T-helper 17 cell (primary cell): ENCODE measurements around the gene FAM118B. TPM values are rescaled to one million over a fixed set of nuclear protein-coding genes. Genes with fewer than 3 reads are reported as not detected.
A peak's percentile ranks its signal among the peaks of the same experiment; 100 is the strongest.

Experiments used
- ATAC-seq: fragments of 150-1000 bp; cut with Tn5 transposase; 2 replicates; pipeline ENCODE4 v1.10.0; 2021; ENCODE audit warnings: mild to moderate bottlenecking, moderate library complexity
- DNase-seq, 3 donors: peaks; one replicate each; pipeline versions ENCODE4 v3.0.0 to v3.0.0-alpha.2; 2020 to 2021
- H3K9me3 ChIP-seq: one replicate; pipeline ENCODE4 v1.7.0; 2013; ENCODE audit warnings: low read length, mild to moderate bottlenecking; ENCODE audit not compliant: control insufficient read depth, poor library complexity, severe bottlenecking
- H3K27ac Mint-ChIP-seq: one replicate; pipeline ENCODE4 v1.8.0; 2022; ENCODE audit warnings: mild to moderate bottlenecking, moderate library complexity, mixed read lengths
- H3K27me3 Mint-ChIP-seq: one replicate; pipeline ENCODE4 v1.8.0; 2022; ENCODE audit warnings: mixed read lengths
- H3K36me3 Mint-ChIP-seq: one replicate; pipeline ENCODE4 v1.8.0; 2022; ENCODE audit warnings: low read depth, mixed read lengths
- H3K4me1 Mint-ChIP-seq: one replicate; pipeline ENCODE4 v1.8.0; 2022; ENCODE audit warnings: mild to moderate bottlenecking, mixed read lengths
- H3K4me3 Mint-ChIP-seq: one replicate; pipeline ENCODE4 v1.8.0; 2022; ENCODE audit warnings: mild to moderate bottlenecking, moderate library complexity, mixed read lengths
- total RNA-seq, 4 donors: library from RNA in 2 of 4; stranded (reverse) in 2 of 4; gene quantifications; one replicate each; pipeline ENCODE4 v1.2.3 and lab custom pipeline; 2022 to 2026

The FAM118B gene
- total RNA-seq, result 1 to 10 TPM; 2.5 to 2.8 TPM
- total RNA-seq (lab: John Stamatoyannopoulos, UW), result 4.3 to 19.2 reads per million in 2 donors

DNA sequence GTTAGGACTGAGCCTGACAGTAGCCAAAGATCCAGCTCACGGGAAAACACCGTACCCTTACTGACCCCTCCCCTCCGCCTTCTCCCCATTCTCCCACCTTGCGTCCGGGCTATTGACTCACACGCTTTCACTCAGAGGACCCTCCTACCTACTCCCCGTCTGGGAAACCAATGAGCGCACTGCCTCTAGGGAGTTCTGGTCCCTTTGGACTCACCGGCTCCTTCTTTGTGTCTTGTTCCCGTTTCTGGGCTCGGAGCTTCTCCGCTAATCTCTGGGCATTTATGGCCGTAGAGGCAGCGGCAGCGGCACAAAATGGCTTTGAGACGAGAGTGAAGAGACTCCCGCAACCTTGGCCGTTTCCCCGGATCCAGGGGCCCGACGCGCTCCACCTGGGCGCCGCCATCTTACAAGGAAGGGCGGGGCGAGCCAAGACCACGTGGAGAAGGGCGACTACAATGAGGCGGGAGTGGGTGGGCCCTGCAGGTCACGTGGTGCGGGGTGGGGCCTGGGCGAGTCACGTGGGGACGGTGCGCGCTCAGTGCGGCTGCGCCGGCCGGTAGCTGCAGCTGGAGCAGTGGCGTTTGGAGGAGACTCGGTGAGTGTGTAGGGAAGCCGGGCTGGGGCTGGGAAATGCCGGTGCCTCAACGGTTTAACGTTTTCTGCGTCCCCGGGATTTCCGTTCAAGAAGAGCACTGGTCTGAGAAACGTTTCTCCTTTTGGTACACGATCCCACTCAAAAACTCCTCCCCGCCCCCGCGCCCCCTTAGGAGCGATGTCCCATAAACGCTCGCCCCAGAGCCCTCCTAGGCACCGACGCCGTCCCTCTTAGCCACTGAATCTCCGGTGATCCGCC is at the start of gene FAM118B, which contains the start of gene RPUSD4:
Gene FAM118B (plus strand): TSS at position 547 of the 853 bp plus-strand sequence. CDS start 23,220 bp downstream, outside the sequence.
Gene RPUSD4 (minus strand): TSS at position 415 of the 853 bp plus-strand sequence. CDS start 12 bp downstream, at position 403.
- peak within 1 kb of the TSS; percentile 99 for H3K4me3 Mint-ChIP-seq
- peaks cover 29% of the 10 kb centered on the region for H3K4me1 Mint-ChIP-seq

DNA sequence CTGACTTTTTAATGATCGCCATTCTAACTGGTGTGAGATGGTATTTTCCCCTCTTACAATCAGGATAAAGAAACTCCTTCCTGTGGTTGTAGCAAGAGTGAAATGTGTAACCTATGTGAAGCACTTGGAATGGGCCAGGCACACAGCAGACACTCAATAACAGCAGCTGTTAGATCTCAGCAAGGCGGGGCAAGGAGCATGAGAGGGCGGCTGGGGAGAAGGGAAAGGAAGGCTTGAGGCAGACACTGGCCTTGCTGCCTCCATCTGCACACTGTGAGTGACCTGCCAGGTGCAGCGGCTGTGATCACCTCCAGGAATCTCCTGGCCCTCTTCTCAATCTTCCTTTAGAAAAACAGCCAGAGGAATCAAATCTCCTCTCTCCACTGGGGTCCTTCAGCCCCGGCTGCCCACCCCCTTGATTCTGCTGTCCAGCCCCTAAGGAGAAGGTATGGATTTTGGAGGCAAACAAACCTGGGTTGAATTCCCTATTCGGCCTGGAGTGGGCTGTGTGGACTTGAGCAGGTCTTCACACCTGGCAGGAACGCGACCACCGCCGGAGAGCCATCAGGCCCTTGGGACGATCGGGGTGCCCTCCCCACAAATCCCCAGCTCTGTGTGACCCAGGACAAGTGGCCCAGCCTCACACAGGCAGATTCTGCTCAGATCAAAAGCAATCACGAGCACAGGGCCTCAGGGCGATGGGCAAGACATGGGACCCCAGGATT is 49.1 kb upstream of the FAM118B start:
- no peak for DNase-seq

More for the DNA sequence above, at the start of gene FAM118B, which contains the start of gene RPUSD4:
- DNase-seq (peak; percentile 98), ATAC-seq (peak; percentile 98)
- no peaks in the 10 kb centered on the region for H3K9me3 ChIP-seq
- Mint-ChIP-seq H3K27me3 (no peaks in the 10 kb centered on the region), H3K27ac (peak within 1 kb of the TSS; percentile 97), H3K36me3 (peaks cover 6% of the 10 kb centered on the region)

DNA sequence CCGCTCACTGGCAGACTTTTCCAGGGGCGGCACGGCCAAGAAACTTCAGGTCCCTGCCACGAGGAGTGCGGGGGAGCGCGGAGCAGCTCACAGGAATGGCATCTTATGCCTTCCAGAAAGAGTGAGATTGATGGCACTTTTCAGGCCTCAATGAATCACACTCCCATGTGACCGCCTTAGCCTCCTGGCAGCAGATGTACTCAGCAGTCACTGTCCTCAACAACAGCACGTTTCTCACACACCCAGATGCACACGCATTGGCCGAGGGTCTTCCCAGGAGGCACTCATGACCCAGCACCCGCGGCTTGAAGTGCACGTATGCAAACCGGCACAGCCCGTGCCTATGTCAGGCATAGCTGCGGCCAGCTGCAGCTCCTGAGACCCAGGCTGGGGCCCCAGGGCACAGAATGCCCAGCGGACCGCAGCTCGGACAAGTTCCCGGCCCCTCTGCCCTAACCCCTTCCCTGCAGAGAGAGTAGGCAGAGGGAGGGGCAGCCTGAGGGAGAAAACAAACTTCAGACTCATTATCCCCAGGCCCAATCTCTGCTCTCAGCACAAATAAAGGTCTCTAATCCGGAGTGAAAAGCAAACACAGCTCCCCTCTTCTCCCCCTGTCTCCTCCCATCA is 48.4 kb upstream of the FAM118B start:
- Mint-ChIP-seq H3K4me3 (no peak overlapping the region), H3K27ac (no peak overlapping the region), H3K27me3 (peaks cover 38% of the 10 kb centered on the region), H3K36me3 (no peaks in the 10 kb centered on the region), H3K4me1 (peaks cover 3% of the 10 kb centered on the region)
- DNase-seq (no peak), ATAC-seq (no peak)
- no peaks in the 10 kb centered on the region for H3K9me3 ChIP-seq

More for the DNA sequence above, 49.1 kb upstream of the FAM118B start:
- no peaks in the 10 kb centered on the region for H3K36me3 Mint-ChIP-seq
- peaks cover 3% of the 10 kb centered on the region for H3K4me1 Mint-ChIP-seq
- no peak overlapping the region for H3K4me3 Mint-ChIP-seq
- ATAC-seq, result no peak
- no peak overlapping the region for H3K27ac Mint-ChIP-seq
- H3K9me3 ChIP-seq, result no peaks in the 10 kb centered on the region
- peaks cover 35% of the 10 kb centered on the region for H3K27me3 Mint-ChIP-seq

DNA sequence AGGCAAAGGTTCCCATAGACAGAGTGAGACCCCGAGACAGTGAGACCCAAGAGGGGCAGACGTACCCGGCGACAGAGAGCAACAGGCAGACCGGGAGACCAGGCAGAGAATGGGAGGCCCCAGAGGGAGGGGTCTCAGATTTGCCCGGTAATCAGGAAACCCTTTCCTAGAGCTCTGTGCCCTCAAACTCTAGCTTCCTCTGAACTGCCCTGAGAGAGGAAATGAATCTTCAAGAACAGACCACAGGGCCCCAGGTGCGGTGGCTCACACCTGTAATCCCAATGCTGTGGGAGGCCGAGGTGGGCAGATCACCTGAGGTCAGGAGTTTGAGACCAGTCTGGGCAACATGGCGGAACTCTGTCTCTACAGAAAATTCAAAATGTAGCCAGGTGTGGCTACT is 47.8 kb upstream of the FAM118B start:
- H3K4me3 Mint-ChIP-seq, result no peak overlapping the region
- peaks cover 3% of the 10 kb centered on the region for H3K4me1 Mint-ChIP-seq
- DNase-seq (no peak), ATAC-seq (no peak)
- no peaks in the 10 kb centered on the region for H3K9me3 ChIP-seq
- no peak overlapping the region for H3K27ac Mint-ChIP-seq
- H3K27me3 Mint-ChIP-seq, result peaks cover 44% of the 10 kb centered on the region
- H3K36me3 Mint-ChIP-seq, result no peaks in the 10 kb centered on the region

DNA sequence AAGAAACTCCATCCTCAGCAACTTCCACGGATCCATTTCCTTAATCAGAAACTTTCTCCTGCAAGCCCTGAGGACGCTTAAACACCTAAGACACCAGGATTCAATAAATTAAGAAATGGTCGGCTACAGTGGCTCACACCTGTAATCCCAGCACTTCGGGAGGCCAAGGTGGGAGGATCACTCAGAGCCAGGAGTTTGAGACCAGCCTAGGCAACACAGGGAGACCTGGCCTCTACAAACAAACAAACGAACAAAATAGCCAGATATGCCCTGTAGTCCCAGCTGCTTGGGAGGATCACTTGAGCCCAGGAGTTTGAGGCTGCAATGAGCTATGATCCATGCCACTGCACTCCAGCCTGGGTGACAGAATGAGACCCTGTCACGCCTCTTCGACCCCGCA is 46.8 kb upstream of the FAM118B start:
- DNase-seq (no peak), ATAC-seq (no peak)

DNA sequence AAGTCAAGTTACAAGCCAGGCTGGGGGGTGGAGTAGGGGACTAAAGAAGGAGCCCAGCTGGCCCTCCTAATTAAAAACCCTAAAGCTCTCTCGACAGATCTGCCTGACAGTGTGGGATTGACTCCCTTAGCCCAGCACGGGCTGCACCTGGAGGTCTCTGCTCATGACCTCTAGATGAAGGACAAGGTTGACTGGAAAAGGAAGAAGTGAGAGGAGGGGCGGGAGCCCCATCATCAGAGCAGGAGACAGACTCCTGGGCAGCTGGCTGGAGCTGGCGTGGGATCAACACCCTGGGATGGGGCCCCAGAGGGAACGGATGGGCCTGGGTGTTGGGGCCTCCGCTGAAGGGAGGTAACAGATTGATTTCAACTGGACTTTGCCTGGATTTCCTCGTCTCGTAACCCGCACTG is 46.3 kb upstream of the FAM118B start:
- H3K27me3 Mint-ChIP-seq, result peaks cover 51% of the 10 kb centered on the region
- H3K4me1 Mint-ChIP-seq, result peaks cover 3% of the 10 kb centered on the region
- DNase-seq, result no peak
- no peak overlapping the region for H3K4me3 Mint-ChIP-seq
- ATAC-seq, result no peak
- no peak overlapping the region for H3K27ac Mint-ChIP-seq
- H3K9me3 ChIP-seq, result no peaks in the 10 kb centered on the region
- H3K36me3 Mint-ChIP-seq, result no peaks in the 10 kb centered on the region

More for the DNA sequence above, 46.8 kb upstream of the FAM118B start:
- H3K4me1 Mint-ChIP-seq, result peaks cover 3% of the 10 kb centered on the region
- no peak overlapping the region for H3K4me3 Mint-ChIP-seq
- H3K36me3 Mint-ChIP-seq, result no peaks in the 10 kb centered on the region
- no peaks in the 10 kb centered on the region for H3K9me3 ChIP-seq
- no peak overlapping the region for H3K27ac Mint-ChIP-seq
- peaks cover 53% of the 10 kb centered on the region for H3K27me3 Mint-ChIP-seq

DNA sequence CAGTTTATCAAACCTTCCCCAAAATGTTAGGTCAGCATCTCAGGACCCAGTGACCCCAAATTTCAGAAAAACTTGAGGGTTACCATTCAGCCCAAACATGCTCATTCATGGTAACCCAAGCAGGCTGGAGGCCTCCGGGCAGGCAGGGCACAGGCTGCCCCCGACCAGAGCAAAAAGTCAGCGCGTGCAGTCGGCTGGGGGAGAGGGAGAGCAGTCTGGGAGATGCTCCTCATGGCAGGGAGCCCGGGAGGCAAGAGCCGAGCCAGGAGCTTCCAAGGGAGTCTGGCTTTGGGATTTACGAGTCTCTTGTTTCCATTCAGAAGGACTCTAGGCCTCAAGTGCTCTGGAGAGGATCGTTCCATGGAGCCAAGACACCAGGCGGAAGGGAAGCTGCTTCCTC is 45.8 kb upstream of the FAM118B start:
- Mint-ChIP-seq H3K4me3 (no peak overlapping the region), H3K27ac (no peak overlapping the region), H3K4me1 (peaks cover 3% of the 10 kb centered on the region), H3K27me3 (peaks cover 50% of the 10 kb centered on the region), H3K36me3 (no peaks in the 10 kb centered on the region)
- no peaks in the 10 kb centered on the region for H3K9me3 ChIP-seq
- ATAC-seq (no peak), DNase-seq (no peak)

DNA sequence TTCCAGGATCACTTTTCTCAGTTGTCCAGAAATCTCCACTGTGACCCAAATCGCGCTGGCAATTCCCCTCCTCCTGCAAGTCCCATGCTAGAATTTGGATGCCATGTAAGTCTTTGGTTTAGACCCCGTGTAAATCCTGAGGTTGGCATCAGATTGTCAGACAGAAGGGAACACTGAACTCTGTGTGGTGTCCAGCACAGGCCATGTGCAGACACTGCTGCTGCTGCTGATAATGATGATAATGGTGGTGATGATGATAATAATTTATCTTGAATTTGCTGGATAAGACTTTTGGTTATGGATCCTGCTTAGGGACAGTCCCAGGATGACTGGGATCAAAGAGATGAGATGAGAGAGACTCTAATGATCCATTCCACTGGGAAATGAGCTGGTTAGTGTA is 45.2 kb upstream of the FAM118B start:
- DNase-seq (no peak), ATAC-seq (no peak)
- H3K4me3 Mint-ChIP-seq, result no peak overlapping the region
- H3K36me3 Mint-ChIP-seq, result no peaks in the 10 kb centered on the region
- H3K4me1 Mint-ChIP-seq, result peaks cover 3% of the 10 kb centered on the region
- H3K9me3 ChIP-seq, result no peaks in the 10 kb centered on the region
- no peak overlapping the region for H3K27ac Mint-ChIP-seq
- peaks cover 54% of the 10 kb centered on the region for H3K27me3 Mint-ChIP-seq

DNA sequence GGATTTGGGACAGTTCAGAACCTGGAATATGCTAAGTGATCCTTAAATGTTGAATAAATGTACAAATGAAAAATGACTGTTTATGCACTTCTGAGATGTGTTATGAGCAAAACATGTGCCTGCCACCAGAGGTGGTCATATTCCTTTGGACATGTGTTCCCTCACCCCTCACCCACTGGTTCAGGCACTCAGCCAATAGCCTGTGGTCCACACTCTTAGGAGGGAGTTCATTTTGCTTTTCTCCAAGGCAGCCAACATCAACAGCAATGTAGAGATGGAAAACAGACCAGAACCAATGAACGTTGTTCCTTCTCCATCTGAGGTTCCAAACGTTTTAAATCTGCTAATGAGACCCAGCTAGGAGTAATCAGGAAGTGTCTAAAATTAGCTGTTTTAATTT is 44.1 kb upstream of the FAM118B start:
- H3K27ac Mint-ChIP-seq, result no peak overlapping the region
- peaks cover 64% of the 10 kb centered on the region for H3K27me3 Mint-ChIP-seq
- peaks cover 3% of the 10 kb centered on the region for H3K4me1 Mint-ChIP-seq

DNA sequence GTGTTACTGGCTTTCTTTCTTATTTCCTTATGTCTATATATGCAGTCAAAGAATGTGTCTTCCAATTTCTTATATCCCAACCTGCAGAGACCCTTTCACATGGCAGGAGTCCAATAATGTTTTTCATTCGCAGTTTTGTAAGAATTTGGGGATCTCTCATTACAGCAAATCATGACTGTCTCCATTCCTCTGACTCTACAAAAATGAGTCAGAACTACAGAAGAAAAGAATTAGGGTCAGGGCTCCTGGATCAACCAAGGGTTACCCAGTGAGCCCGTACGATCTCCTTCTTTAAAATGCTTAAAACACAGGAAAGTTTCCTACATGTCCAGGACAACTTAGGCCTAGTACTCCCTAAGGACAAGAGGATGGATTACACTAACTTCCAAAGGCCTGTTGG is 42.3 kb upstream of the FAM118B start:
- no peaks in the 10 kb centered on the region for H3K9me3 ChIP-seq
- Mint-ChIP-seq H3K4me1 (peaks cover 3% of the 10 kb centered on the region), H3K36me3 (no peaks in the 10 kb centered on the region), H3K27me3 (peaks cover 71% of the 10 kb centered on the region), H3K4me3 (no peak overlapping the region), H3K27ac (no peak overlapping the region)
- DNase-seq (no peak), ATAC-seq (no peak)

More for the DNA sequence above, 44.1 kb upstream of the FAM118B start:
- DNase-seq (no peak), ATAC-seq (no peak)
- no peaks in the 10 kb centered on the region for H3K9me3 ChIP-seq
- Mint-ChIP-seq H3K4me3 (no peak overlapping the region), H3K36me3 (no peaks in the 10 kb centered on the region)

DNA sequence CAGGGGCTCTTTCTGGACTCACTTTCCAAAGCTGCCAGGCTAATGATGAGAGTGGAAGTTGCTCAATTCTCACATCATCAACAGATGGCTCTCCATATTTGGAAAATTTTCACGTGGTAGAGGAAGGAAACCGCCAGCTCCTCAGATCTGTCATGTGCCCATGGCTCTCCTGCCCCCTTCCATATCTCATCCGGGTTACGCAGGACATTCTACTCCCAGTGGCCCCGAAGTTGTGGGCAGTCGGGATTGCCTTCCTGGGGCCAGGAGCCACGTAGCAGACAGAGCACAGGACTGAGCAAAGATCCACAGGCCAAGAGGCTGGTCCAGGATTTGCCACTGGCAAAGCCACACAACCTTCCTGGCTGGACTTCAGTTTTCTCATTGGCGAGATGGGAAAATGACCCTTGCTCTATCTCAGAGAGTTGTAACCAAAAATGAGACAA is 39.0 kb upstream of the FAM118B start:
- Mint-ChIP-seq H3K36me3 (no peaks in the 10 kb centered on the region), H3K4me3 (no peak overlapping the region)
- ATAC-seq, result no peak

DNA sequence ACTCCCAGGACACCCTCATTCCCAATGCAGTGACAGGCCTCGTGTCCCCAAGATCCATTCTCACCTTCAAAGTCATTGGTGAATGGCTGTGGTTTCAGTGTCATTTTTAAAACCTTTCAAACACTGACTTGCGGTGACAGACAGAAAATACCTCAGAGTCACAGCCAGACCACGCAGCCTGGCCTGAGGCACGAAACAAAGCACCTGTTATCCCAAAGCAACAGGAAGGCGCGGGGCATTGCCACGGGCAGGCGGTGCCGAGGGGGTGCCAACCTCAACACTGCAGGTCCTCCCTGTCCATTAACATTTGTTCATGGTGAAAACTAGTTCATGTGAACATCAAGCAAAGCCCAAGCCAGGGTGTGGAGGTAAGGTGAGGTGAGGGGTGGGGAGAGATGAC is 38.3 kb upstream of the FAM118B start:
- H3K27me3 Mint-ChIP-seq, result peaks cover 42% of the 10 kb centered on the region
- ATAC-seq (no peak), DNase-seq (no peak)
- H3K27ac Mint-ChIP-seq, result no peak overlapping the region
- H3K4me1 Mint-ChIP-seq, result no peaks in the 10 kb centered on the region
- no peak overlapping the region for H3K4me3 Mint-ChIP-seq
- no peaks in the 10 kb centered on the region for H3K36me3 Mint-ChIP-seq
- H3K9me3 ChIP-seq, result no peaks in the 10 kb centered on the region

More for the DNA sequence above, 39.0 kb upstream of the FAM118B start:
- Mint-ChIP-seq H3K27ac (no peak overlapping the region), H3K27me3 (peaks cover 44% of the 10 kb centered on the region), H3K4me1 (no peaks in the 10 kb centered on the region)
- no peak for DNase-seq
- no peaks in the 10 kb centered on the region for H3K9me3 ChIP-seq

DNA sequence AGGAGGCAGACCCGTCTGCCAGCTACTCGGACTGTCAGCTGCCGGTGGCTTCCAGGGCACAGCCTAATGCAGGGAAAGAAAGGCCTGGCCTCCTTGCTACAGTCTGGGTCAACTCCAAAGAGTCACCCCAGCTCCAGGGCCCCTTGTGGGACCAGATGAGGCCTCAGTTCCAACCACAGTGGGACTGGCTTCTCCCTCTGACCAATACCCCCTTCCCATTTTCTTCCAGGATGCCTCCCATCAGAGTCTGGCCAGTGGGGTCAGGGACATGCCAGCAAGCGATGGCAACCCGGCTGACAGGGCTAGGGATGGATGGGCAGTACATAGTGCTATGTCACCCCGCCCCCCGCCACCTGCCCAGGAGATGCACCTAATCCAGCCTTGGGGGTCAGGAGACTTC is 36.8 kb upstream of the FAM118B start:
- no peaks in the 10 kb centered on the region for H3K9me3 ChIP-seq
- Mint-ChIP-seq H3K27me3 (peaks cover 27% of the 10 kb centered on the region), H3K4me1 (no peaks in the 10 kb centered on the region), H3K27ac (no peak overlapping the region), H3K4me3 (no peak overlapping the region), H3K36me3 (no peaks in the 10 kb centered on the region)
- DNase-seq (no peak), ATAC-seq (no peak)
